ENCODE results near the gene GOLGA5.
A peak's percentile ranks its signal among the peaks of the same experiment; 100 is the strongest.
"Not testable (repeated sequence)": the region's sequence is repeated elsewhere in the genome, so short reads cannot be mapped to it uniquely, and the experiment has no call there.

Gene GOLGA5, protein sequence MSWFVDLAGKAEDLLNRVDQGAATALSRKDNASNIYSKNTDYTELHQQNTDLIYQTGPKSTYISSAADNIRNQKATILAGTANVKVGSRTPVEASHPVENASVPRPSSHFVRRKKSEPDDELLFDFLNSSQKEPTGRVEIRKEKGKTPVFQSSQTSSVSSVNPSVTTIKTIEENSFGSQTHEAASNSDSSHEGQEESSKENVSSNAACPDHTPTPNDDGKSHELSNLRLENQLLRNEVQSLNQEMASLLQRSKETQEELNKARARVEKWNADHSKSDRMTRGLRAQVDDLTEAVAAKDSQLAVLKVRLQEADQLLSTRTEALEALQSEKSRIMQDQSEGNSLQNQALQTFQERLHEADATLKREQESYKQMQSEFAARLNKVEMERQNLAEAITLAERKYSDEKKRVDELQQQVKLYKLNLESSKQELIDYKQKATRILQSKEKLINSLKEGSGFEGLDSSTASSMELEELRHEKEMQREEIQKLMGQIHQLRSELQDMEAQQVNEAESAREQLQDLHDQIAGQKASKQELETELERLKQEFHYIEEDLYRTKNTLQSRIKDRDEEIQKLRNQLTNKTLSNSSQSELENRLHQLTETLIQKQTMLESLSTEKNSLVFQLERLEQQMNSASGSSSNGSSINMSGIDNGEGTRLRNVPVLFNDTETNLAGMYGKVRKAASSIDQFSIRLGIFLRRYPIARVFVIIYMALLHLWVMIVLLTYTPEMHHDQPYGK

DNA sequence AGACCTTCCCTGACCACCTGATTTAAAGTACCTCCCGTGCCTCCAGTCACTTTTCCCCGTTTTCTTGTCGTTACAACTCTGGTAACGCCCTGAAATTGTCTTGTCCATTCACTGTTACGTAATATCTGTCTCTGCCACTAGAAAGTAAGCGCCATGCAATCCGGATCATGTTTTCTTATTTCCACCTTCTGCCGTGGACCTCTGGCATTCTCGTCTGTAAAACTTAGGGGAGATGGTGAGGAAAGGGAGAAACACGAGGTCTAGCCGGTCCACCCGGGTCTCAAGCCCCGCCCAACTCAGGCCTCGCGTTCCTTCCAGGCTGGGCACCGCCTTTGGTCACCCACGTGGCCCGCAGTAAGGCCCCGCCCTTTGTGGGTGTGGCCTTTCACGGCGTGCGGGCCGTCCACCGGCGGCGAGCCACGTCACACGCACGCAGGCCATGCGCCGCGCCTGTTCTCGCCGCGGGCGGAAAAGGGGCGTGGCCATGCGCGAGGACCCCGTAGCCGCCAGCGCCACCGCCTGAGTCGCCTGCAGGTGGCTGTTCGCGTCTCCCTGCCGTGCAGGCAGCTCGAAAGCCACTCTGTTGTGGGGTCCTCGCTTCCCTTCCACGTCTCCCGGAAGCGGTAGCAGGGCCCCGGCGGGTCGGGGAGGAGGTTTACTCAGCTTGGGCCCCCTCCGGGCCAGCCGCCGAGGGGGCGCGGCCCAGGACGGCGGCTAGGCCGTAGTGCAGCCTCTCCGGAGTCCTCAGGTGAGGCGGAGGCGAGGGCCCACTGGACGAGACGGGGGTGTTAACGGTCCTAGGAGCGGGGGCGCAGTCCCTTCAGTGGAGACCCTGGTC lies at the start of gene GOLGA5:
Gene GOLGA5, plus strand, starts transcription at position 597 of the 838 bp plus-strand sequence. CDS start 3,133 bp downstream, outside the sequence.
- H3K4me3 Mint-ChIP-seq = peak within 1 kb of the TSS; percentile 98
- peak; percentile 99 for DNase-seq (ENCODE audit: low spot score in 2 of 2)
- peaks cover 13% of the 10 kb centered on the region for H3K9me3 Mint-ChIP-seq
- ATAC-seq (ENCODE audit: low read depth) = peak; percentile 88
- H3K36me3 Mint-ChIP-seq = peaks cover 8% of the 10 kb centered on the region
- peaks cover 18% of the 10 kb centered on the region for H3K4me1 Mint-ChIP-seq
- H3K27ac Mint-ChIP-seq = peak within 1 kb of the TSS; percentile 97
- no peaks in the 10 kb centered on the region for H3K27me3 Mint-ChIP-seq

DNA sequence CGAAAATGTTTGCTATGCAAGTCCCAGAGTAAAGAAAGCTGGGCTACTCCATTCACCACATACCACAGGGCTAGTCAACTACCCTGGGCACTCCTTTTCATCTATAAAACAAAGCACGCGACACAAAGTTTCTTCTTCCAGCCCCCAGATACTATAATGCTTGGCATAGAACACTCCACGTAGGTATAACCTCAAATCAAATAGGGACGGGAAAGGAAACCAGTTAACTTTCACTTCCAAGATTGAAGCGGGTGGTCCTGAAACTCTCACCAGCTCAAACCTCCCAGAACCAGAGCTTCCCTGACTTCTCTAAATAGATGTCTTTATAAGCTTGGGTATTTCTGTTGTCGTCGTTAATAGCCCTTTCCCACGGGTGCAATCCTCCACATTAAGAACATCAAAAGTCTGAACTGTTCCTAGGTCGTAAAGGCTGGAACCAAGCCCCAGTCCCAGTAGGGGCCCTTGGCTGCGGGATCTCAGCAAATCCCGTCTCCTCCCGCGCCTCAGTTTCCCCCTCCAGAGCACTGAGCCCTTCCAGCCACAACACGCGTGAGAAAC lies 46.3 kb upstream of the GOLGA5 start:
- peak; percentile 7 for ATAC-seq (ENCODE audit: low read depth)
- Mint-ChIP-seq H3K27me3 (no peaks in the 10 kb centered on the region), H3K4me1 (peaks cover 45% of the 10 kb centered on the region), H3K36me3 (no peaks in the 10 kb centered on the region), H3K9me3 (peaks cover 3% of the 10 kb centered on the region), H3K27ac (peak overlapping the region; percentile 87), H3K4me3 (peak overlapping the region; percentile 89)
- no peak for DNase-seq (ENCODE audit: low spot score in 2 of 2)

DNA sequence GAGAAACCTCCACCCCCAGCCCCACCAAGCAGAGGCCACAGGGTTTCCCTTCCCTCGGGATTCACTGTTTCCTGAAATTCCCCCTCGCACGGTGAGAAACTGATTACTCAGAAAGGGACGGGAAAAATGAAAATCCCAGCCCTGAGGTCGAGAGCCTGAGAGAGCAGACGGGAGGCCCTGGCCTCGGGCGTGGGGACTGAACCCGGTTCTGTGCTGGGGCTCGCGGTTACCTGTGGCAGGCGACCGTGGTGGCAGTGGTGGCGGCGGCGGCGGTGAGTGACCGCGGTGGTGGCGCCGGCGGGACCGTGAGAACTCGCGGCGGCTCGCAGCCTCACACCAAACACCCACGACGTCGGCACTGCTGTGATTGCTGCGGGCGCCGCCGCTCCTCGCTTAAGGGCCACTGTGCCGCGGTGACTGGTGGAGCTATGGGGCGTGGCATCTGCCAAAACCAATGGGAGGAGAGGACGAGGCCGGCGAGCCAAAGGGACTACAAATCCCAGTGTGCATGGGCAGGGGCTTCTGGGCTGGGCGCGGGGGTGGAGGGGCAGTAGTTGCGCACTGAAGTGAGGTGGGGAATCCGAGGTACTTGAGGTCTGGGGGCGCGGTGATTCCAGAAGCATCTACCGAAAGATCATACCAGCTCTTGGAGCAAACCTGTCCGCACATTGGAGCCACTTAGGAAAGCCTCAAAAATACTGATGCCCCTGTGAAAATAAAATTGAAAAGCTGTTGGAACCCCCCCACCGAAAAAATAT lies 45.7 kb upstream of the GOLGA5 start, which contains the start of gene LGMN:
Gene LGMN, minus strand, starts transcription at position 369 of the 758 bp plus-strand sequence. CDS start 15,841 bp downstream, outside the sequence.
- H3K9me3 Mint-ChIP-seq = peaks cover 3% of the 10 kb centered on the region
- peaks cover 52% of the 10 kb centered on the region for H3K4me1 Mint-ChIP-seq

DNA sequence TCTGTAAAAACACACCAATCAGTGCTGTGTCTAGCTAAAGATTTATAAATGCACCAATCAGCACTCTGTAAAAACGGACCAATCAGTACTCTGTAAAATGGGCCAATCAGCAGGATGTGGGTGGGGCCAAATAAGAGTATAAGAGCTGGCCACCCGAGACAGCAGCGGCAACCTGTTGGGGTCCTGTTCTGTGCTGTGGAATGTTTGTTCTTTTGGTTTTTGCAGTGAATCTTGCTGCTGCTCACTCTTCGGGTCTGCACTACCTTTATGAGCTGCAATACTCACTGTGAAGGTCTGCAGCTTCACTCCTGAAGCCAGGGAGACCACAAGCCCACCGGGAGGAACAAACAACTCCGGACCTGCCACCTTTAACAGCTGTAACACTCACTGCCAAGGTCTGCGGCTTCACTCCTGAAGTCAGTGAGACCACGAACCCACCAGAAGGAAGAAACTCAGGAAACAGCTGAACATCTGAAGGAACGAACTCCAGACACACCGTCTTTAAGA lies 43.8 kb upstream of the GOLGA5 start:
- H3K4me3 Mint-ChIP-seq = peak overlapping the region; percentile 83
- ATAC-seq (ENCODE audit: low read depth); H3K9me3 Mint-ChIP-seq; H3K36me3 Mint-ChIP-seq; H3K27me3 Mint-ChIP-seq: not testable (repeated sequence)
- DNase-seq (ENCODE audit: low spot score in 2 of 2) = peak; percentile 41 to 42
- peak overlapping the region; percentile 76 for H3K27ac Mint-ChIP-seq
- peaks cover 53% of the 10 kb centered on the region for H3K4me1 Mint-ChIP-seq

More for the DNA sequence above, 45.7 kb upstream of the GOLGA5 start, which contains the start of gene LGMN:
- Mint-ChIP-seq H3K4me3 (peak within 1 kb of the TSS; percentile 89), H3K27ac (peak within 1 kb of the TSS; percentile 87), H3K36me3 (no peaks in the 10 kb centered on the region), H3K27me3 (no peaks in the 10 kb centered on the region)
- DNase-seq (ENCODE audit: low spot score in 2 of 2) = peak; percentile 84 to 85
- peak; percentile 91 for ATAC-seq (ENCODE audit: low read depth)

DNA sequence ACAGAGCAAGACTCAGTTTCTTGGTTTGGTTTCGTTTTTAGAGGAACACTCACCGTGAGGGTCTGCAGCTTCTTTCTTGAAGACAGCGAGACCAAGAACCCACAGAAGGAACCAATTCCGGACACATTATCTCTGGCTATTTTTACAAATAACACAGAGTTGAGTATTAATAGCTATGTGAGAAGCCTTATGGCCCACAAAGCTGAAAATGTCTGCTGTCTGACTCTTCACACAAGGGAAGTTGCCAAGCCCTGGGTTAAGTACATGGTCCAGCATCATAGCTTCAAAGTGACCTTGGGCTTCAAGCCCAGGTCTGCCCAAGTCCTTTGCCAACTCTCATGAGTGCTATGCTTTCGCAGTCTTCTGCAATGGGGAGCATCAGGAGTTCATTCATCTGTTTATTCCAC lies 43.1 kb upstream of the GOLGA5 start:
- Mint-ChIP-seq H3K36me3 (no peaks in the 10 kb centered on the region), H3K9me3 (peaks cover 3% of the 10 kb centered on the region), H3K27ac (peak overlapping the region; percentile 76), H3K4me3 (peak overlapping the region; percentile 83), H3K4me1 (peaks cover 48% of the 10 kb centered on the region), H3K27me3 (no peaks in the 10 kb centered on the region)
- ATAC-seq (ENCODE audit: low read depth) (no peak), DNase-seq (ENCODE audit: low spot score in 2 of 2) (no peak)

DNA sequence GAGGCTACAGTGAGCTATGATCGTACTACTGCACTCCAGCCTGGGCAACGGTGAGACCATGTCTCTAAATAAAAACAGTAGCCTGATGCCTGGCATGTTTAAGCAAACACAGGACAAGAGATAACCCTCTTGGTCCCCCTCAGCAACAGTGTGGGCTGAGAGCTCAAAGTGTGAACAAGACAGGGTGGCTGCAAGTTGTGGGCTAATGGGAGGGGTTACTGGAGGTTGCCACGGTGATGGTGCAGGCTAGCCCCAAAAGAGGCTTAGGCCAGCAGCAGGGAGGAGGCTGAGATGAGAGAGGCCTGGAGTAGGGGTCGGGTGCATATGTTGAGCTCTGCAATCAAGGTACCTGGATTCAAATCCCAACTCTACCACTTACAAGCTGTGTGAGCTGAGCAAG lies 42.3 kb upstream of the GOLGA5 start:
- Mint-ChIP-seq H3K4me3 (no peak overlapping the region), H3K27me3 (no peaks in the 10 kb centered on the region), H3K36me3 (no peaks in the 10 kb centered on the region), H3K9me3 (peaks cover 3% of the 10 kb centered on the region), H3K27ac (no peak overlapping the region), H3K4me1 (peaks cover 43% of the 10 kb centered on the region)
- ATAC-seq (ENCODE audit: low read depth) = no peak
- DNase-seq (ENCODE audit: low spot score in 2 of 2) = no peak

DNA sequence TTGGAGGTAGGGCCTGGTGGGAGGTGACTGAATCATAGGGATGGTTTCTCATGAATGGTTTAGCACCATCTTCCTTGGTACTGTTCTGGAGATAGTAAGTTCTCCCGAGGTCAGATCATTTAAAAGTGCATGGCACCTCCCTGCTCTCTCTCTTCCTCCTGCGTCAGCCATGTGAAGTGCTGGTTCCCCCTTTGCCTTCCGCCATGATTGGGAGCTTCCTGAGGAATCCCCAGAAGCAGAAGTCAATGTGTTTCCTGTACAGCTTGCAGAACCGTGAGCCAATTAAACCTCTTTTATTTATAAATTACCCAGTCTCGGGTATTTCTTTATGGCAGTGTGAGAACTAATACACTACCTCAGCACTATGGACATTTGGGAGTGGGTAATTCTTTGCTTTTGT lies 40.9 kb upstream of the GOLGA5 start:
- H3K27me3 Mint-ChIP-seq = no peaks in the 10 kb centered on the region
- no peak overlapping the region for H3K4me3 Mint-ChIP-seq
- no peak for DNase-seq (ENCODE audit: low spot score in 2 of 2)
- no peak for ATAC-seq (ENCODE audit: low read depth)
- no peak overlapping the region for H3K27ac Mint-ChIP-seq
- H3K4me1 Mint-ChIP-seq = peaks cover 31% of the 10 kb centered on the region
- no peaks in the 10 kb centered on the region for H3K36me3 Mint-ChIP-seq
- H3K9me3 Mint-ChIP-seq = peaks cover 3% of the 10 kb centered on the region

DNA sequence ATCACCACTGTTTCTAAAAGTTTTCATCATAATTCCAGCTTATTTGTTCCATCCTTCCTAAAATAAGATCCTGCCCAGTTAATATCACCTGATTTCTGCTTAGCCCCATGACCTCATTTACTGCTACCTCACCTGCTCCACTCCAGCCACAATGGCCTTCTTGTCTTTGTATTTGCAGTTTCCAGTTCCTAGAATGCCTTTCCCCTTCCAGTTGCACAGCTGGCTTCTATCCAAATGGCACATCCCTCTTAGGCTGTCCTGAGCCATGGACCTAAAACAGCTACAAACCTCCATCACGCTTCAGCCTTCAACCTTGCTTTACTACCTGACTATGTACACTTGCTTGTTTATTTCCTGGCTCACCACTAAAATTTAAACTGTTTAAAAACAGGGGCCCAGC lies 39.1 kb upstream of the GOLGA5 start:
- H3K27me3 Mint-ChIP-seq = no peaks in the 10 kb centered on the region
- no peak for DNase-seq (ENCODE audit: low spot score in 2 of 2)
- no peaks in the 10 kb centered on the region for H3K36me3 Mint-ChIP-seq
- peaks cover 1% of the 10 kb centered on the region for H3K9me3 Mint-ChIP-seq
- no peak overlapping the region for H3K4me3 Mint-ChIP-seq
- H3K27ac Mint-ChIP-seq = no peak overlapping the region
- no peak for ATAC-seq (ENCODE audit: low read depth)
- H3K4me1 Mint-ChIP-seq = peaks cover 27% of the 10 kb centered on the region

DNA sequence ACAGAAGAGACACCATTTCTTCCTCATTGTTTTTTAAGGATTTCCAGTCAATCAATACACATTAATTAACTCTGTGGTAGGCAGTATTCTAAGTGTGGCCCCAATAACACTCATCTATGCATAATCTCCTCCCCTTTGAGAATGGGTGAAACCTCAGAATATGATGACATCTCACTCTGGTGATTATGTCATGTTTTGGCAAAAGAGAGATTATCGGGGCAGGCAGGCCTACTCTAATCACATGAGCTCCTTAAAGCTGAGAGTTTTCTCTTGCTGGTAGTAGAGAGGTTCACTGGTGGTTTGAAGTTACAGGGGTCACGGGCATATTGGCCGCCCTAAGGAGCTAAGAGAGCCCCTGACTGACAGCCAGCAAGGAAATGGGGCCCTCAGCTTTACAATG lies 38.6 kb upstream of the GOLGA5 start:
- ATAC-seq (ENCODE audit: low read depth) (no peak), DNase-seq (ENCODE audit: low spot score in 2 of 2) (no peak)
- Mint-ChIP-seq H3K9me3 (peaks cover 1% of the 10 kb centered on the region), H3K27ac (no peak overlapping the region), H3K36me3 (no peaks in the 10 kb centered on the region), H3K27me3 (no peaks in the 10 kb centered on the region), H3K4me3 (no peak overlapping the region), H3K4me1 (peaks cover 23% of the 10 kb centered on the region)

DNA sequence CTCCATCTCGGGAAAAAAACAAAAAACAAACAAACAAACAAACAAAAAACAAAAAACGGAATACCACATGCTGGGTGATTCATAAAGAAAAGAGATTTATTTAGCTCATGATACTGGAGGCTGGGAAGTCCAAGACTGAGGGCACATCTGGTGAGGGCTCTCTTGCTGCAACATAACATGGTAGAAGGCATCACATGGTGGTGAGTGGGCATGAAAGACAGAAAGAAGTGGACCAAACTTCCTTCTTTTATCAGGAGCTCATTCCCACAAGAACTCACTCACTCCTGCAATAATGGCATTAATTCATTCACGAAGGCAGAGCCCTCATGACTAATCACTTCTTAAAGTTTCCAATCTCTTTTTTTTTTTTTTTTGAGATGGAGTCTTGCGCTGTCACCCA lies 37.7 kb upstream of the GOLGA5 start:
- Mint-ChIP-seq H3K27me3 (no peaks in the 10 kb centered on the region), H3K4me3 (no peak overlapping the region), H3K27ac (no peak overlapping the region), H3K36me3 (no peaks in the 10 kb centered on the region), H3K4me1 (peaks cover 19% of the 10 kb centered on the region), H3K9me3 (peaks cover 1% of the 10 kb centered on the region)
- no peak for DNase-seq (ENCODE audit: low spot score in 2 of 2)
- no peak for ATAC-seq (ENCODE audit: low read depth)

DNA sequence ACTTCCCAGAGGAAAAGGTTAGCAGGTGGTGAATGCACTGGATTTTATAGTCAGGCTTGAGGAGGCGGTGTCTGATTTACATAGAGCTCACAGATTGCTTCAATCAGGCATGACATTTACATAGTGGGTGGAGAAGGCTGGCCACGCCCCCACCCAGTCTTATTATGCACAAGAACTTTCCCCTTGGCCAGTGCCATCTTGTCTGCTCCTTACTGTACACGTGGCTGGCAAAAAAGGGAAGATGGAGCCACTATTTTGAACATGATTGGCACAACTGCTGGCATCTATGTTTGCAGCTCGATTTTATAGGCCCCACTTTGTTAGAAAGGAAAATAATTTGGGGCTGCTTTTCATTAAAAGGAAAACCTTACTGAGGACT lies 34.8 kb upstream of the GOLGA5 start:
- DNase-seq (ENCODE audit: low spot score in 2 of 2) (no peak), ATAC-seq (ENCODE audit: low read depth) (peak; percentile 43)
- Mint-ChIP-seq H3K36me3 (no peaks in the 10 kb centered on the region), H3K9me3 (peaks cover 1% of the 10 kb centered on the region), H3K27ac (peak overlapping the region; percentile 12), H3K4me3 (no peak overlapping the region), H3K4me1 (peaks cover 8% of the 10 kb centered on the region), H3K27me3 (no peaks in the 10 kb centered on the region)

DNA sequence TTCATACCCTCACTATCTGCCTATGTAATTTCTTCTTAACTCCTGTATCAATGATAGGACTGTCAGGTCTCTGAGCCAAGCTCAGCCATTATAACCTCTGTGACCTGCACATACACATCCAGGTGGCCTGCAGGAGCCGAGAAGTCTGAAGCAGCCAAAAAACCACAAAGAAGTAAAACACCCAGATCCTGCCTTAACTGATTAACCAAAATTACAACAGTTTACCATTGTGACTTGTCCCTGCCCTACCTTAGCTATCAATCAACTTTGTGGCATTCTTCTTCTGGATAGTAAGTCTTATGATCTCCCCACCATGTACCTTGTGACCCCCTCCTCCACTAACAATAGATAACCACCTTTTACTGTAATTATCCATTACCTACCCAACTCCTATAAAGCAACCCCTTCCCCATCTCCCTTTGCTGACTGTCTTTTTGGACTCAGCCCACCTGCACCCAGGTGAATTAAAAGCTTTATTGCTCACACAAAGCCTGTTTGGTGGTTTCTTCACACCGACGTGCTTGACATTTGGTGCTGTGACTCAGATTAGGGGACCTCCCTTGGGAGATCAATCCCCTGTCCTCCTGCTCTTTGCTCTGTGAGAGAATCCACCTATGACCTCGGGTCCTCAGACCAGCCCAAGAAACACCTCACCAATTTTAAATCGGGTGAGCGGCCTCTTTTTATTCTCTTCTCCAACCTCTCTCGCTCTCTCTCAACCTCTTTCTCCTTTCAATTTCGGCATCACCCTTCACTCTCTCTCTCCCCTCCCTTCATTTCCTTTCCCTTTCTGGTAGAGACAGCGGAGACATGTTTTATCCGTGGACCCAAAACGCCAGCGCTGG lies 34.2 kb upstream of the GOLGA5 start:
- H3K4me3 Mint-ChIP-seq = no peak overlapping the region
- H3K4me1 Mint-ChIP-seq = peaks cover 8% of the 10 kb centered on the region
- ATAC-seq (ENCODE audit: low read depth) (no peak), DNase-seq (ENCODE audit: low spot score in 2 of 2) (no peak)
- H3K9me3 Mint-ChIP-seq = peaks cover 1% of the 10 kb centered on the region
- H3K27ac Mint-ChIP-seq = peak overlapping the region; percentile 12
- no peaks in the 10 kb centered on the region for H3K27me3 Mint-ChIP-seq
- H3K36me3 Mint-ChIP-seq = no peaks in the 10 kb centered on the region
